Midbrain (tissue), 1 donor: Measurements from ENCODE around the gene AUNIP.

ENCODE experiments used
- DNase-seq: peaks from one replicate; lab custom pipeline; 2025; lab: John Stamatoyannopoulos, UW

Gene AUNIP

GRCh38 chr1:25858906-25859789 is at the start of gene AUNIP:
AUNIP (minus strand) TSS chr1:25859457; CDS start chr1:25859357, 100 bp downstream.
- peak; percentile 72 for DNase-seq

DNA sequence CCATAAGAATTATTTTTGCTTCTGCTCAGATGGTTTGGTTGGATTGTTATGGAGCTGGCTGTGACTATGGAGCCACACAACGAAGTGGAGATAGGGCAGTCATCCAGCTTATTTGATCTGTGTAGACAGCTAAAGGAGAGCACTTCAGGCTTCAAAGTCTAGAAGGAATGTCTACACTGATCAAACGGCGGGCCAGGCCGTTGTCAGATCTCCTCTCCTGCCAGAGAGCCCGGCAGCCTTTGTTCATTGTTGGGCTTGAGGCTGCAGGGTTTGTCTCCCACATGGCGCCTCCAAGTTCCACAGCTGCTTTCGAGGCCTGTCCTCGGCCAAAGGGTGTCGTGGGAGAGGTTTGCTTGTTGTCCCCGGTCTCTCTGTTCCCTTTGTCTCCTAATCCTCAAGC is 49.8 kb upstream of the AUNIP start:
- DNase-seq, result peak; percentile 57

GRCh38 chr1:25908161-25908560 is 48.9 kb upstream of the AUNIP start:
- DNase-seq, result no peak

GRCh38 chr1:25907601-25908000 is 48.3 kb upstream of the AUNIP start:
- DNase-seq, result no peak

DNA sequence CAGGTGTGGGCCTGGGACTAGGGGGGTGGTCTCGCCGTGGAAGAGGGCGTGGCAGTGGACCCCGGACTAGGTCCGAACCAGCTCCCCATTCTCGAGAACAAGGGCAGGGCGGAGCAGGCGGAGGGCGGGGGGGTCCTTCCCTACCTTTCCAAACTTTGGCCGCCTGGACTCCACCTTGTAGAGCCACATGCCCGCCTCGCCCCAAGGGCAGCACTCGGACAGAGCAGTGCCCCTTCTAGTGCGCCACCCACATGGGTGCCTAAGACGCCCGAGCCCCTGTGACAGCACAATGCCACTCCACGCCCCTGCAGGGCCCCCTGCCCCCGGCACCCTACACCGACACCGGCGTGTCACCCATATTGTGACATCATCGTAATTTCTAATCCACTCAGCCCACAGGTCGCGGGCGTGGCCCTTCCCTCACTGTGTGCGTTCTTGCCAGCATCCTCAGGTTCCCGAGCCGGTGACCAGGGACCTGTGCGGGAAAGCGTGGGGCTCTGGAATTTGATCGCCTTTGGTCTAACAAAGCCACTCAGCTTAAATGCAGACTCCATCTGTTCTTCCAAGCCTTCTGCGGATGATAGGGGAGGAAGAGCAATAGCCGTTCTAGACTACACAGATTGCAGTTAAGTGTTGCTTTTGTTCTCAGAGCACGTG is 47.5 kb upstream of the AUNIP start:
- DNase-seq, result peak; percentile 23

DNA sequence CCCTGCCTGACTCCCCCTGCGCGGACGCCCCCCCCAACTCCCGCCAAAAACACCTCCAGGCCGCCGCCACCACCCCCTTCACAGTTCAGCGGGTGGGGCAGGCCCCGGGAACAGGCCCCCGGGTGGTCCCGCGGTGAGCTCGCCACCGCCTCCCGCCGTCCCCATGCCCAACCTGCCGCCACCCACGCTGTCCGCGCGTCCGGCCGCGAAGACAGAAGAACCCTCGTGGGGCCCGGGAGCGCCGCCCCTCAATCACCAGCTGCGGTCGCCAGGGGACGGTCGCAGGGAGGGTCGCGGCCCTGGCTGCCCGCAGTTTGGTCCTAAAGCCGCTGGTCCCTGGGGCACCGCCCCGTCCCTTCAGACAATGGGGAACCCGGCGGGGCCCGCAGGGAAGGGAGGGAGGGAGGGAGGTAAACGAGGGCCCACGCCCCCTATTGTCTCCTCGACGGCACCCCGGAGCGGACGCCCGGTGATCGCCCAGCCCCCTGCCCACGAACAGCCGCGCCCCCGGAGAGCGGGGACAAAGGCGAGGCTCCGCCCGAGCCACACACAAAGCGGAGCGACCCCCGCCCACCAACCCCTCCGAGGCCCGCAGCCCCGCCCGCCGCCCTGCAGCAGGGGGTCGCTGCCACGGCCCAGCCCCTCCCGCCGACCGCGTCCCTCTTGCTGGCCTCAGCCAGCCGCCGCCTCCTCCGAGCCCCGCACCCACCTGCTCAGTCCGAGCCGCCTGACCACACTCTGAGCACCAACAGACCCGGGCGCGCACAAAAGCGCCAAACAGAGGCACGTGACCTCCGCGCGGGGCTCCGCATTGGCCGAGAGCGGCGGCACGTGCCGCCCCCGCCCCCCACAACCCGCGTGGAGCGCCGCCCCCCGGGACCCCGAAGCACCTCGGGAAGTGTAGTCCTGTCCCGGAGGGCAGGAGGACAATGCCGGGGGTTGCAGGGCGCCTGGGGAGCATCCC is 46.7 kb upstream of the AUNIP start, which contains the start of gene STMN1:
Gene STMN1 (minus strand): TSS at position 740 of the 964 bp plus-strand sequence. CDS start 1,743 bp downstream, outside the sequence.
- DNase-seq, result peak; percentile 96

DNA sequence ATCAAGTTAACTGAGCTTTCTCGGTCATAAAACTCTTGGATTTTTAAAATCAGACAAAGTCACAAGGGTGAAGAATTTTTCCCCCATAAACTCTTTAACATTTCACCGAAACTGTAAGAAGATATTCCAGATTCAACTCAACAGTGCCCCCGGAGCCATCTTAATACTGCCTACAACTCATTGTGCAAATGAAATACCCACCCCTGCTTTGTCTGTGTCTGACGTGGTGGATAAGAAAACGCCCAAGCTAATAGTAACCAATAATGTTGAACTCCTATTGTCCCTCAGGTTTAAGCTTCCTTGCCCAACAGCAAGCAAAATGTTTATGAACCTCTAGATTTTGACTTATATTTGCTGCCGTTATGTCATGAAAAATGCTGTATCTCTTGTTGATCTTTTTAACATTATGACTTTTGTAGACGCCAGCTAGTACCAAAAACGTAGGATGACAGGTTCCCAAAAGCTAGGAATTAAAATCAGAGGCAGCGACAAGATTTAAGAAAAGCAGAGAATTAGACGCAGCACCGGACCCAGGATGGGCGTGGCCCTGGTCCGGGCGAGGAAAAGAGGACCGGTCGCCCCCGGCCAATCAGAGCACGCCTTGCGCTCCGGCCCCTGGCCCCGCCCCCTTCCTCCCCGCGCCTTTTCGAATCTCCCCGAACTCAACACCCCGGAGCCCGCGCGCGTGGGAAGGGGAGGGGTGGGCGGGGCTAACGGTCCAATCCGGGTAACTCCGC is 45.9 kb upstream of the AUNIP start:
- peak; percentile 96 for DNase-seq

DNA sequence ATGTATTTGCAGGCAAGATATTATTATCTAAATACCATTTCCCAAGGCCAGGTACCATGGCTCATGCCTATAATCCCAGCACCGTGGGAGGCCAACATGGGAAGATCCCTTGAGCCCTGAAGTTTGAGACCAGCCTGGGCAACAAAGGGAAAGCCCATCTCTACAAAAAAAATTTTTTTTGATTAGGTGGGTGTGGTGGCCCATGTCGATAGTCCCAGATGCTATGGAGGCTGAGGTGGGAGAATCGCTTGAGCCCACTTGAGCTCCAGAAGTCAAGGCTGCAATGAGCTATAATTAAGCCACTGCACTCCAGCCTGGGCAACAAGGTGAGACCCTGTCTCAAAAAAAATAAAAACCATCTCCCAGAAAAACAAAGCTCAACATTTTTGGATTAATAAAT is 44.7 kb upstream of the AUNIP start:
- no peak for DNase-seq

DNA sequence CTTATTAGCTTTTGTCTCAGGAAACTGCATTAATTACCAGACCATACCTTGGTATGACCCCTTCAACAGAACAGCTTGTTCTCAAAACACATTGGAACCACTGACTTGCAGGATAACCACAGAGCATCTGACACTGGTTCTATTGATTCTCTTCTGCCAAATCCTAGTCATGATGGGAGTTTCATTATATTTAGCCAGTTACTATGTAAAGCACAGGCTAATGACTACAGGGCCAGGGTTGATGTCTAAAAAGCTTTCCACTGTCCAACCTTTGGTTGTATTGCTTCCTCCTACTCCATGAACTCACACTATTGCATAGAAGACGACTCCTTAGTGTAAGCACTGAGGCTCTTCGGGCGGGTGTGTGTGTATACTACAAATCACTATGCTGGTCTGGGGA is 43.2 kb upstream of the AUNIP start:
- DNase-seq, result no peak

DNA sequence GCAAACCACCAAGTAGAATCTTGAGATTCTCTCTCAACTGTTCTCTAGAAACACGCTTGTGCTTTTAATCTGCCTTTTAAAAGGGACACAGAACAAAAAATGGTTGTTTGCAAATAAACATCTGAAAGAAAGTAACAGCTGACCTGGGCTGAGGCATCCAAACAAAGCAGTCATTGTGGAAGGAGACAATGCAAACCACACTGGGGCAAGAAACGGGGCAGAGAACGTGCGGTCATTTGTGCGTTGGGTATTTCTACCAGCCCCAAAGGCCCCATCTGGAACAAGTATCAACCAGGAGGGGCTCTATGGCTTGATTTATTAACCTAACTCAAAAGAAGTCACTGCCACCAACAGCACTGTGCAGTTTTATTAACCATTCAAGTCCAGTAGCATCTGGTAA is 41.0 kb upstream of the AUNIP start:
- DNase-seq, result peak; percentile 74

DNA sequence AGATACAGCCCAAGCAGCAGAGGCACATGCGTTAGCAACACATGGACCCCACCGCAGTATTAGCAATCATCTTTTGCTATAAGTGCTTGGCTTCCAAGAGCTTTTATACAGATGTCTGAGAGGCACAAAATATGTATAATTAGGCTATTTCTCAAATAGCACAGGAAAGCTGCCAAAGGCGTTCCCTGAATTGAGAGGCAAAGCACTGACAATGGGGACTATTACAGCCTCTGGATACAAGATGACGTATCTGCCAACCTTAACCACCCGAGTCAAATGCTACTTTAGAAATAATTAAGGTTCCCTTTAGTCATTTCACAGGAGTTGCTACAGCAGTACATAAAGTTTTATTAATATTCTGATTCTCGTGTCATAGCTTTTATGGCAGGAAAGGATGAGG is 40.5 kb upstream of the AUNIP start:
- peak; percentile 69 for DNase-seq

DNA sequence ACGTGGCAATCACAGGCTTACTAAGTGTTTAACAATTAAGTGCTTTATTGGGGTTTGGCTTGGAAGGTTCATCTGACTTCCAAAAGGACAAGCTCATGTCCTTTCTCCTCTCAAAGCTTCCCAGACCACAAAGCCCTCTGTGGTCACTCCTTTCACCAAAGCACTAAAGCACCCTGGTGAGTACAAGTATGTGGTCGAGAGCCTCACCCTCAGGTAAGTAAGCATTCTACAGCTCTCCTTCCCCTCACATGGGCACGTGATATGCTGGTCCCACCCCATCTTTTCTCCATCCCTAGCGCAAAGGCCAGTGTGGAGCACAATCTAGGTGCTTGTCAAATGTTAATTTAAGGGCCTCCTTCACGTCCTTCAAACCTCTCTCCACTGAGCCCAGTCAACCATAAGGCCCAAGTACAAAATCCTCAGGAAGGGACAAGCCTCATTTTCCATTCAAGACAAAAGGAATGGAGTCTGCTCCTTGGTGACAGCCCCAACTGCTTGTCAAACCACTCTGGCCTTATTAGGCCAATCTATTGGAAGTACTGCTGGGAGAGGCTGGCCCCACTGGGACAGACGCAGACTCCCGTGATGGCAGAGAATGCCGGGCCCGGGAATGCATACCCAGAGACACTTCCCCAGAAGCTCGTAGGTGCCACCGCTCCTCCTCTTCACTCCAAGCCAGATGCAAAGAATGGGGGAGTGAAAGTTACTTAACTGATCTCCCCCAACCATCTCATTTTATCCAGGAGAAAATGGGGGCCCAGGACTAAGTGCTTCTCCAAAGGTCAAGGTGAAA is 39.2 kb upstream of the AUNIP start:
- DNase-seq, result no peak

DNA sequence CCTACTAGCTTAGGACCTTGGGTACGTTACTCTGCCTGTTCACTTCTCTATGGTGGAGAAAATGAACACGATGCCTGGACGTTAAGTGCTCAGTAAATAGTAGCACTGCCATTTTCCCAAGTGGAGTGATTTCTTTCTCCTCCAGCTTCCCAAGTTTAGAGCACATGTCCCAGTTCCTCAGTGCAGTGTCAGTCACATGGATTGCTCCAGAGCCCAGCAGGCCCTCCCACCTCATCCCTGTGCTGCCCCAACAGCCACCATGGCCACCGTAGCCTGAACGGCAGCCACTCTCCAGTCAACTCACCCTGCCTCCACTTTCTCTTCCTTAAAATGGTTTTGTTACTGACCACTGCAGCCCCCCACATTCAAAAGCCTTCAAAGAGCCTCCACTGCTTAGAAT is 38.5 kb upstream of the AUNIP start:
- no peak for DNase-seq

DNA sequence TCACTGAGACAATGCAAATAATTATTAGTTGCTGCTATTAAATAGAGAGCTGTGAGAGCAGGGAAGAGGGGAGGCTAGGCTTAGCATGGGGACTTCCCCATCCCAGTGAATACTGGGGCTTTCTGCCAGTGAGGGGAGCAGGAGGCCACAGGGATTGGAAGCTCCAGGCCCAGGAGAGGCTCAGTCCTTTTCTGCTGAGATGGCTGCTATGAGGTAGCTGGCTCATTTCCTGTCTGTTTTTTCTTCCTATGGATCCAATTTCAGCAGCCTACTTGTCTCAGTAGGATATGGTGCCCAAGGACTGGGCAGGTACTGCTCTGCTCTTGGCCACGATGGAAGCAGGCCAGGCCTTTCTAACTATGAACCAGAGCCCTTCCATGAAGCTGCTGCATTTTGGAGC is 37.0 kb upstream of the AUNIP start:
- no peak for DNase-seq

- peak; percentile 95 for DNase-seq
Measured at GRCh38 chr1:25895365-25895990, 36.2 kb upstream of the AUNIP start.

- no peak for DNase-seq
Measured at GRCh38 chr1:25893116-25893515, 33.9 kb upstream of the AUNIP start.

GRCh38 chr1:25891606-25892005 is 32.3 kb upstream of the AUNIP start:
- DNase-seq, result no peak

DNA sequence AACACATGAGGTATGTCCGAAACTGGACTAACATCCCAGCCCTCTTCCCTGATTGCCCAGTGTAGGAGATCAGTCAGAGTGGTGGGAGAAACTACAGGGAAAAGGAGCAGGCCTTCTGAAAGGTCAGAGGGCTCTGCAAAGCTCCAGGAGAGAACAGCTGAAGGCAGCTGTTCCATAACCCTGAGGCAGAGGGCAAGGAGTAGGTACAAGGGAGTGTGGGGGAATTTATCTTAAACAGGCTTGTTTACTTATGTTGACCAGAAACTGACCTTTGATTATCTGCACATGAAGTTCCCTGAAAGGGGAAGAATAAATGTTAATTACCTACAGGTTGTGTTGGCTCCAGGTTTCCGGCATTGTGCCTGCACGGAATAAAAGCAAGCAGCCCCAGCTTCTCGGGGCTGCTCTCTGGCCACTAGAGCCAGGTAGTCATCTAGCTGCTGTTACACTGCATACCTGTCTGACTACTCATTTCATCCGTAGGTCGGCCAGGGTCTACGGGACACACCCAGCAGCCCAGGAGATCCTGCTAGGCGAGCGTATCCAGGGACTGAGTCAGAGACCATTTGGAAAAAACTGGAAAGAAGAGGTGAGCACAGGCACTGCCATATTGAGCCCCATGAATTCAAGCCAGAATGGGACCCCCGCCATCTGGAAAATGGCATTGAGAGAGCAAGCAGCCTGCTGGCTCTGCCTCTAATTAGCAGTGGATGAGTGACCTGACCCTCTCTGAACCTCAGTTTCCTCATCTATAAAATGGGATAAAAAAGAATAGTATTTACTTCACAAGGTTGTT is 31.2 kb upstream of the AUNIP start:
- DNase-seq, result no peak

DNA sequence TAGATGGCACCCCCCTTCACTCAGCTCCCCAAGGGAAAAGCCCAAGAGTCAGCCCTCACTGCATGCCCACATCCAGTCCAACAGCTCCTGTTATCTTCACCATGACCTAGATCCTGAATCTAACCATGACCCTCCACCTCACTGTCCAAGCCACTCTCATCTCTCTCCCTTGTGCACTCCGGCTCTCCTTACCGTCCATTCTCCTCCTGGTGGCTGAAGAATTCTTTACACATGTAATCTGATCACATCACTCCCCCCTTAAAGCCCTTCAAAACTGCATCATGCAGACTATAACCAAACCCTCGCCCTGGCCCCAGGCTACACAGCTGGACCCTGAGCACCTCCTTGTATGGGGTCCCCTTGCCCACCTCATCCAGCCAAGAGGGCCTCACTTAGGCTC is 30.2 kb upstream of the AUNIP start:
- no peak for DNase-seq
